Retinal pigment epithelial cell (primary cell): ENCODE data around the gene MYDGF.

Experiments
- DNase-seq: peaks from one replicate; pipeline ENCODE4 v3.0.0-alpha.2; 2010; ENCODE audit warnings: low read depth
- H3K4me3 ChIP-seq: 2 replicates; pipeline ENCODE4 v1.5.1; 2011; ENCODE audit warnings: mild to moderate bottlenecking, low read length, control low read depth, moderate library complexity
- CTCF ChIP-seq: conservative IDR thresholded peaks from 2 replicates; pipeline ENCODE4 v1.5.1; 2011; ENCODE audit warnings: low read depth, low read length, control low read depth, inconsistent platforms

The MYDGF gene

GRCh38 chr19:4713384-4713951, 43.3 kb upstream of the MYDGF start:
- no peak for TF ChIP-seq CTCF
- H3K4me3 ChIP-seq, result no peak overlapping the region
- DNase-seq, result peak; percentile 92

DNA sequence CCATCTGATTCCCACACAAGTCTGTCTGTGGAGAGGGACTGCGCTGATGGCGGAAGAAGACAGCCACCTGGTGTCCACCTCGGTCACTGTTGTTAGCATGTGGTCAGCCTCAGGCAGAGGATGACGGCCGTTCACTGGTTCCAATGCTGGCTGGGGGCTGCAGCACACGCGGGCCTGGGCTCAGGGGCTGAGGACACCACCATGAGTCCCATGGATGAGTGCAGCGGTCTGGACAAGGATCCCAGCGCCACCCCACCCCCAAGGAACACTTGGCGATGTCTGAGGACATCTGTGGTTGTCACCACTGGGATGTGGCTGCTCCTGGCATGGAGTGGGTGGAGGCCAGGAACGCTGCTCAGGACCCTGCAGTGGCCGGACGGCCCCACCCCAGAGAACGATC, 42.6 kb upstream of the MYDGF start:
- DNase-seq, result no peak
- H3K4me3 ChIP-seq, result no peak overlapping the region
- TF ChIP-seq CTCF, result no peak

GRCh38 chr19:4711211-4711610, 41.1 kb upstream of the MYDGF start:
- DNase-seq, result no peak

GRCh38 chr19:4710281-4710600, 40.1 kb upstream of the MYDGF start:
- H3K4me3 ChIP-seq, result no peak overlapping the region
- TF ChIP-seq CTCF, result no peak
- no peak for DNase-seq

More at GRCh38 chr19:4711211-4711610, 41.1 kb upstream of the MYDGF start:
- no peak for TF ChIP-seq CTCF
- H3K4me3 ChIP-seq, result no peak overlapping the region

- TF ChIP-seq CTCF, result no peak
- DNase-seq, result no peak
- no peak overlapping the region for H3K4me3 ChIP-seq
These were observed 39.5 kb upstream of the MYDGF start for GRCh38 chr19:4709440-4710280.

DNA sequence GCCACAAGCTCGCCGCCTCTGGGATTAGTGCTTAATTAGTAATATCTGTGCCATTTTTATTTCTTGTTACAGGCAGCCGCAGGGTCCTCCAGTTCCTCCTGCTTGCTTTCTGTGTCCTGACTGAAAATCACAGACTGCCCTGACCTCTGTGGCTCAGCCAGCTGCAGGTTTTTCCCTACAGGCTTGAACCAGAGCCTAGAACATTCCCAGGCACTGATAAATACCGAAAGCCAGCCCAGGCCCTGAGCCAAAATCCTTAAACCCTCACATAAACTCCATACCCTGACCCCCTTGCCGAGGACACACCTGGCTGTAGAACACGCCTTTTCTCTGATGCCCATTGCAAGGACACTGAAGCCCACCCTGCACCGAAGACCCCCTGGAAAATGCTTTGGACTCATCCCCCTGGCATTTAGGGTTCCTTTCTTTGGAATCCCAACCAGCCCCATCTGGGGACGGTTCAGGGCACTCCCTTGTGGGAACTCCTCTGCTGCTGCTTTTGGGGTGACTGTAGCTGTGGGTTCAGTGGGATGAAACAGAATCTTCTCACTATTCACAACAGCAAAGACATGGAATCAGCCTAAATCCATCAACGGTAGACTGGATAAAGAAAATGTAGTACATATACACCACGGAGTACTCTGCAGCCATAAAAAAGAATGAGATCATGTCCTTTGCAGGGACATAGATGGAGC, 38.0 kb upstream of the MYDGF start:
- DNase-seq, result no peak
- peak; percentile 1 for TF ChIP-seq CTCF
- no peak overlapping the region for H3K4me3 ChIP-seq
